Stimulated activated CD4-positive, alpha-beta T cell treated with anti-CD3 and anti-CD28 coated beads, TNF-alpha, amount 100 ng/mL, for 24 hours (primary cell): ENCODE results near the gene ZNRF3.
A peak's percentile ranks its signal among the peaks of the same experiment; 100 is the strongest.

Experiments
- DNase-seq, 3 experiments: peaks; one replicate each; pipeline ENCODE4 v3.0.0-alpha.2; 2020; ENCODE audit warnings: low read depth in 3 of 3

ZNRF3 gene

DNA sequence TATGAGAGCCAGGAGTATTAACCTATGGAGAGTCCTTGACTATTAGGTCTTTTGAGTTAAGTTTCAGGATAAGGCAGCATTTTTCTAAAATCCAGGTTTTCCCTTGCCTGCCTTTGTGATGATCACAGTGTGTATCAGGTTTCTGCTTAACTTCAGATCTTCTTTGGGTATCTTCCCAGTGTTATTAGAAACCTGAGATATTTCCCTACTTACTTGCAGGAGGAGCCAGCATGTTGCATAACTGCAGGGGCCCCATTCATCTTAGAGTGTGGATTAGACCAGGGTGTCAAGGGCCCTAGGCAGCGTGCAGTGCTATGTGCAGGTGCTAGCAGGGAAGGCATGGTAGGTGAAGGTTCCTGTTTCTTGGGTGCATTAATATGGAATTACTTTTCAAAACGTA is 69.5 kb downstream of the ZNRF3 start:
- no peak for DNase-seq

DNA sequence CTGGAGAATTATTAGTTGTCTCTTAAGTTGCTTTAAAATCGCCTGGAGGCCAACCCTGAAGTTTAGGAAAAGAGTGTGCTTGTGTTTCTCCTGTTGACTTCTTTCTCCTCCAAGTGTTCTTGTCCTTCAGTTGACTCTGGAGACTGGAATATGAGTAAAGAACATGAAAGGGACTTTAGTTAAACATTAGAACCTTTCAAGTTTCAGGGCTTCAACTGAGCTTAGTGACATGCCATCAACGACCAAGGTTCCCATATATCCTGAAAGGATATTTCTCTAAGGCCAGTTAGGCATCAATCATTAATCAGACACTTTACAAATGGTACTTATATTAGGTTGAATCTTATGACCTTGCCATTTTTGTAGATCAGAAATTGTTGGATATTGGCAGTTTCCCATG is 70.0 kb downstream of the ZNRF3 start:
- no peak for DNase-seq

DNA sequence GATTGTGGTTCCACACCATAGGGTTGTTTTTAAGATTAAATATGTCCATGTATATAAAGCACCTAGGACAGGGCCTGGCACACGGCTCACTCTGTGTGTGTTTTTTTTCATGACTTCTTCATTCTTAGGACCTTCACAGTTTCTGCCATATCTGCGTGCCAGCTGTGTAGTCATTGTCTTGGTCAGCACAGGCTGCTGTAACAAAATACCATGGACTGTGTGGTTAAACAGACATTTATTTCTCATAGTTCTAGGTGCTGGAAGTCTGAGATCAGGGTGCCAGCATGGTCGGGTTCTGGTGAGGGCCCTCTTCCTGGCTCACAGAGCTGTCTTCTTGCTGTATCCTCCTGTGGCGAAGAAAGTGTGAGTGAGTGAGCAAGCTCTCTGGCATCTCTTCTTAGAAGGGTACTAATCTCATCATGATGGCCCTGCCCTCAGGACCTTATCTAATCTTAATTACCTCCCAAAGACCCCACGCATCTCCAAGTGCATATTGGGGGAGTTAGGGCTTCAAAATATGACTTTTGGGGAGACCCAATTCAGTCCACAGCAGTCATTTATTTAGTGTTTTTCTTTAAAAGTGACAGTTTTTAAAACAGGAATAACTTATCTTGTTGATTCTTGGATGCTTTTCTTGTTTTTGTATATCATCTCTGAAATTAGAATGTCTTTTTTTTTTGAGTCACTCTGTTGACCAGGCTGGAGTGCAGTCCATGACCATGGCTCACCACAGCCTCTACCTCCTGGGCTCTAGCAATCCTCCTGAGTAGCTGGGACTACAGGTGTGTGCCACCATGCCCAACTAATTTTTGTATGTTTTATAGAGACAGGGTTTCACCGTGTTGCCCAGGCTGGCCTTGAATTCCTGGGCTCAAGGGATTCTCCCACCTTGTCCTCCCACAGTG is 70.9 kb downstream of the ZNRF3 start:
- DNase-seq = no peak

DNA sequence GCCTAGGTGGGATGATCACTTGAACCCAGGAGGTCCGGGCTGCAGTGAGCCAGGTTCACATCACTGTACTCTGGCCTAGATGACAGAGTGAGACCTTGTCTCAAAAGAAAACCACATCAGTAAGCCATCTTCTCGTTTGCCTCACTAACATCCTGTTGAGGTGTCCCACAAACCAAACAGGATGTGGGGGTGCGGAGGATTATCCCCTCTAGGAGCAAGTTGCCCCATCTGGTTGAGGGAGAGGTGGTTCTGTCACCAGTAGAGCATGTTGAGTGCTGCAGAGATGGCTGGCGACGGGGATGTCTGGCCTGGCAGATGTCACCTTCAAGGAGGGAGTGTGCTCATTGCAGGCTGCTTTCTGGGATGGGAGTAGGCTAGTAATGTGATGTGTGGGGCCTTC is 72.4 kb downstream of the ZNRF3 start:
- peak; percentile 43 to 80 (median 55) for DNase-seq

DNA sequence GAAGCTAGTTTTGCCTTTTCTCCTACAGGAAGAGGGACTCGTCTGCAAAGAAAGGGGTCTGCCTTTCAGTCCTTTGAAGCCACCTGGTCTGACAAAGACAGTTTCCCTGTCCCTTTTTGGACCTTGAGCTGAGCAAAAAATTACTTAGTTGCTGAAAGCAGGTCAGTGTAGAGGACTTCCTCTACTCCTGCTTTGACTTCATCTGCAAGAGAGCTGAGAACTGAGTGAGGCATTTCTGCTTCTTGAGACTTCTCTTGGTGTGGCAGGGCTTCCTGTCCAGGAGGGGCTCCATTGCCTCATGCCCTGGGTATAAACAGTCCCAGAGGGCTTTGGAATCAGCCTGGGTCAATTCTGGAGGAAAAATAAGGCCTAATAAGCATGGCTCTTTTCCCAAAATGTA is 73.1 kb downstream of the ZNRF3 start:
- no peak for DNase-seq

DNA sequence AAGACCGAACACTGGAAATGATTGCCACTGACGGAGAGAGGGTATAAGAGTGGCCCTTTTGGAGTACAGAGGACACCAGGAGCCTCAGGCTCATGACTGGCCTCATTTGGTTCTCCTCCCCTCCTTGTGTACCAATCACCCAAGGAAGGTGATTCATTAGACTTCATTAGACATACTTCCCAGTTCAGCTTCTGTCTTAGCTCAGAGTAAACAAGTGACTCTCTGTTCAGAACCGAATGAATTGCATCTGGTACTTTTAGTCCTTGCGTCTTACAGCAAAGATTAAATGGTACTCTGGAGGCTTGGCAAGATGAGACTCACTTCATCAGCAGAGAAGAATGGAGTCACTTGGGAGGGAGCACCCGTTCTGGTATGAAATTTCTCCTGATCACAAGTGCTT is 75.2 kb downstream of the ZNRF3 start:
- no peak for DNase-seq

DNA sequence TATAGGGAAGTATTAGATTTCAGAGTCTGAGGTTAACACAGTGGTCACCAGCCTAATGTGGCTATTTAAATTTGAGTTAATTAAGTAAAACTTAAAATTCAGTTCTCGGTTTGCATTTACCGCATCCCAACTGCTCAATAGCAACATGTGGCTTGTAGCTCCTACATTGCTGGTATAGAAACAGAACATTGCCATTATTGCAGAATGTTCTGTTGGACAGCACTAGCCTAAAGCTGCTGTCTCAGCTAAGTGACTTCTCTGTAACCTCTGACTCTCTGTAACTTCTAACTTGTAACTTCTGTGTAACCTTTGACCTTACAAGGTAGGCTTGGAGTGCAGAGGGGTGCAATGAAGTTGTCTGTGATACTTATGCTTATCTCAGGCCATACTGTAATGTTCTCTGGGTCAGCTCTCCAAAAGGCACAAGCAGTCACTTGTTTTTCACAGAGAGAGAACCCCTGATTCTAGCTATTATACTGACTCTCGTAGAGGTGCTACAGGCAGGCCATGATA is 78.7 kb downstream of the ZNRF3 start:
- no peak for DNase-seq

DNA sequence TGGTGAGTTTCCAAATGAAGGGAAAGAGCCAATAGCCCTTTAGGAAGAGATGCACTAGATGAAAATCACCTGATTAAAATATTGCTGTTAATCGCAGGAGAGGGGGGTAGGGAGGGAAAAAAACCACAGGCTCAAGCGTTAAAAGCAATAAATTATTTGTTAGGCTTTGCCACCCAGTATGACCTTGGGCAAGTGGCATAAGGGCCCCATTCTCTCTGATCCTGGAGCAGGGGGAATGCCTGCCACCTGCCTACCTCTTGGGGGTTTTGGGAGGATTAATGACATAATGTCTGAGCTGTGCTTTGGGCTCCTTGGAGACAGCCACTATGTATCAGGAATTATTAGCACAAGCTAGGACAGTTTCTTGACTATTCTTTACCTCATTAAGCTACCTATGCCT is 80.0 kb downstream of the ZNRF3 start:
- no peak for DNase-seq

DNA sequence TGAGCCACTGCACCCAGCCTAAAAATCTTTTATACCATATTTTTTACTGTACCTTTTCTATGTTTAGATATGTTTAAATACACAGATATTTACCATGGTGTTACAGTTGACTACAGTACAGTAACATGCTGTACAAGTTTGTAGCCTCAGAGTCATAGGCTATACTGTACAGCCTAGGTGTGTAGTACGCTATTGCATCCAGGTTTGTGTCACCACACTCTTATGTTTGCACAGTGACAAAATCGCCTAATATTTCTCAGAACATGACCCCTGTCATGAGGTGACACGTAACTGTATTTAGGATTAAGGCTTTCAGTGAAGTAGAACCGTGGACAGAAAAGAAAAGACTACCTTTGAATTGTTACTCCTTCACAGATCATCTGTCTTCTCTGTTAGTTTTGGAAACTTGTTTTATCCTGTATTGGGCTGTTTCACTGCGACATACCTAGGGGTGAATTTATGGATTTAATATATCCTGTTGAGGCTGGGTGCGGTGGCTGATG is 83.8 kb downstream of the ZNRF3 start:
- no peak for DNase-seq

DNA sequence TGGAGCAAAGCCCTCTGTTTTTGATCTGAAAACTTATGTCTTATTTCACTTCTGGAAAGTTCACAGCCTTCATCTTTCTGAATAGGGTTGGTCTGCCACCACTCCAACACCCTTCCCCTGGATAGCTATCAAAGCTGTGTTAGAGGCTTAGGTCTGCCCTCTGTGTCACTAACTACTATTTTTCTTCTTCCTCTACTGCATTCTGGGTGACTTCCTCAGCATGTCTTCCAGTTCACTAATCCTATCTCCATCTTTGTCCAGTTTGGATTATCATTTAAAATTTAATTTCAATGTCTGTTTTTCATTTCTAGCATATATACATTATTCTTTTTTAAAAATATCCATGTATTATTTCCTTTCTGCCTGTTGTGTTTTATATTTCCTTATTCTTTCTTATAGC is 84.6 kb downstream of the ZNRF3 start:
- no peak for DNase-seq

DNA sequence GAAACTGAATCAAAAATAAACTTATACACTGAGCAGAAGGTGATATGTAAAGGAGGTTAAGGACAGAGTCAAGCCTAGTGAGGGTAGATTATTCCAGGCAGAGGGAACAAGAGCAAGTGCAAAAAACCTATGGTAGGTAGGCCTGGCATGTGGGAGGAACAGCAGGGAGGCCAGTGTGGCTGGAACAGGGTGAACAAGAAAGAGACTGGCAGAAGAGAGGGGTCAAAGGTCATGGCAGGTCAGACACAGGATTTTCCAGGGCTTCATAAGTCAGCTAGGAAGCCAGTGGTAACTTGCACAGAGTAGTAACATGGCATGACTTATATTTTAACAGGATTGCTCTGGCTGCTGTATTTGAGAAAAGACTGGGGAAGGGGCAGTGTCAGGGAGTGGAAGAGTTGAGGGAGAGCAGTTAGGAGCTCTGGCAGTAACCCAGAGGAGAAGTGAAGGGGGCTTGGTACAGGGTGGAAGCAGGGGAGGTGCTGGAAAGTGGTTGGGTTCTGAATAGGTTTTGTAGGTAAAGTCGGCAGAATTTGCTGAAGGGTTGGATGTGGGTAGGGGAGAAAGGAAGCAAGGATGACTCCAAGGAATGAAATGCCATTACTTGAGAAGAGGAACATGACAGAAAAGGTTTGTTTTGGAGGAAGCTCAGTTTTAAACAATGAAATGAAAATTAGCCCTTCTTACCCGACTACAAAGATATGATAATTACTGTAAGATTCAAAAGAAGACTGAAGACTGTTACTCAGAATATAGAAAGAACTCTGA is 86.2 kb downstream of the ZNRF3 start:
- DNase-seq = no peak

DNA sequence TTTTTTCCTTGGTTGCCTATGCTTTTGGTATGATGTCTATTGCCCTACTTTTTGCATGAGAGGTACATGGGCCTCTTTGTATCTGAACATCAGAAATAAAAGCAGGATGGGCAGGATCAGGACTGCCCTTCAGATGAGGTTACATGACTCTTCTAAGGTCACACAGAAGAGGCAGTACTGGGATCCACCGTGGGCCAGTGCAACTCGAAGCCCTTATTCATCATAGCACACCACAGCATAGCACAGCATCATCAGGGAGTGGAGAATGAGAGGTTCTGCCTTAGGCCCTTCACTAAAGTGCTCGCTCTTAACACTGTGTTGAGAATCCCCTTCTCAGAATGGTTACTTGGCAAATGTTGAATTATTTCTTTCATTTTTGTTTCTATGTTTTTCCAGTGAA is 90.0 kb downstream of the ZNRF3 start:
- no peak for DNase-seq

DNA sequence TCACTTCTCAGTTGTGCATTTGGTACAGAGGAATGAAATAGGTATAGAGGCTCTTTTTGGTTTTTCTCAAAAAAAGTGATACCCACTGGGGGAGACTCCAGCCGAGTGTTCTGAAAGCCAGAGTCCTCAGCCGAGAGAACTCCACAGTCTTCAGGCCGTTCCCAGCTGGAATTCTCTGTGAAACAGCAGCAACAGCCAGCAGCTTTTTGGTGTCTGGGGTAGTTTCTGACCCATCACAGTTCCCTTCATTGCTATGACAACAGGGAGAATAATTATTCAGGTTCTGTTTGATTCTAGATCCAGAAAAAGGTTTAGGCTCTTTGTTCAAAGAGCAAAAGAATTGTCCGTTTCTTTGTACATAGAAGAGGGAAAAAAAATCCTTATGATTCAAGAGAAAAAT is 93.7 kb downstream of the ZNRF3 start:
- no peak for DNase-seq

DNA sequence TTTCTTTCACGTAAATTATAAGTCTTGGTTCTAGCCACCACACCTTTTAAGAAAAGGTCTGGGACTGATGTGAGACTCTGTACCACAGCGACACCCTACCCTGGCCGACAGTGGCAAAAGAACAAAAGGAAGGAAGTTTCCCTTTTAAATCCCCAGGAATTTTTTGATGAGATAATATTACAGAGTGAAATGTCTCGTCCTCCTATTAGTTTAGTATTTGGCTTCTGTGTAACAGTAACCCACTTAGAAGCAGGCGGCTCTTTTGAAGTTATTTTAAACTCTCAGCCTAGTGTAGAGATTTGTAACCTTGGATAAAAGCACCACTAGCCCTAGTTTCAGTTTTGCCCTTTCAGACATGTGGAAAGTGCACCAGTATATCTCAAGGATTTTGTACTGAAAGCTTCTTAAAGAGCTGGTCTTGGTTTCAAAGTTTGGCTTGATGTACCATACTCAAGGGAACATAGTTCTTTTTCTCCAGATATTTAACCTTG is 94.2 kb downstream of the ZNRF3 start:
- no peak for DNase-seq

DNA sequence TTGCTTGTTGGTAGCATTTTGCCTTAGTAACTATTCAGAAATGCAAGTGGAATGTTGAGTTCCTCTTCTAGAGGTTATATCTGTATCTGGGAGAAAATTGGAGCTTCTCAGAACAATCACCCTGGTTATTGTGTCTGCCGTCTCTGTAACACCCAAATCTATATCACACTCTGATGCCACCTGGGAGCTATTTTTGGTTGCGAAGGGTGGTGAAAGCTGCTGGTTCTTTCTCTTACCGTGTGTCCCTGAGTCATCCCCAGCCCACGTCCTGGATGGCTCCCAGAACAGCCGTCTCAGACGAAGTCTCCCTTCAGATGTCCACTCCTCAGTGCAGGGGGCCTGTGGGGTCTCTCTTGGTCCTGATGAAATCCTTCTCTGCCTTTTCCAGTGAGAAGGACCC is 94.8 kb downstream of the ZNRF3 start:
- no peak for DNase-seq

DNA sequence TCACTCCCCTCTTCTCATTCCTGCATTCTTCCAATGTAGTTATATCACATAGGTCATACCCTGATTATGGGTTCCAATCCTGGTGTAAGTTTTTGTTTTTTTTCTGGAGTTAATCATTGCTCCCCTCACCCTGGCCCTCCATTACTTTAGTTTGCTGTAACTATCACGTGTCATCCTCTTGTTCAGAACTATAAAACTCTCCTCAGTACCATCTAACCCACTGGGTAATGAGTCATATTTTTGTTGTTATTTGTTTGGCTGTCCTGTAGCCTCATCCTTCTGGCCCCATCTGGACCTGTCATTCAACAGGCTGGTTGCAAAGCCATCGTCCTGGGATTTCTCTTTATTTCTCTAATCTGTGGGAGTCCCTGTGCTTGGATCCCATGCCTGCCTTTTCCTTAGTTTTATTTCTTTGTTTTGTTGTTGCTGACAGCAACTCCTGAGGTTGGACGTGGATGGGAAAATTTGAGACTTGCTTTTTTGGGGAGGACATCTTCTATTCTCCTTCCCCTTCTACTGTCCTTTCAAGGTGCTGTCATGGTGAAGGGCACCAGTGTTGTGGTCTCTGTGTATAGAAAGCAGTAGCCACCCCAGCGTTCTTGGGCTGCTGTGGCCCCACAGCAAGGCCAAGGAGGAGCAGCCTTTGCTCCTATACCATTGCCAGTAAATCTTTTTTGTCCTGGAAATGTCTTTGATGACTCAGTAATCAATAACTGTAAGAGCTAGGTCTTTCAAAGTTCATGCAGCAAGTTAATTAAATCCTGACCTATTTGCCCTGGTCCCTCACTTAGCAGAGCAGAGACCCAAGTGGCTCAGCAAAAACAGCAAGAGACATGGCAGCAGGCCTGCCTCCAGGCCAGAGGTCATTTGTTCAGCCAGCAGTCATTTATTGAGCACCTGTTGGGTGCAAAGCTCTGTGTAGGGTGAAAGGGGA is 95.8 kb downstream of the ZNRF3 start:
- no peak for DNase-seq

DNA sequence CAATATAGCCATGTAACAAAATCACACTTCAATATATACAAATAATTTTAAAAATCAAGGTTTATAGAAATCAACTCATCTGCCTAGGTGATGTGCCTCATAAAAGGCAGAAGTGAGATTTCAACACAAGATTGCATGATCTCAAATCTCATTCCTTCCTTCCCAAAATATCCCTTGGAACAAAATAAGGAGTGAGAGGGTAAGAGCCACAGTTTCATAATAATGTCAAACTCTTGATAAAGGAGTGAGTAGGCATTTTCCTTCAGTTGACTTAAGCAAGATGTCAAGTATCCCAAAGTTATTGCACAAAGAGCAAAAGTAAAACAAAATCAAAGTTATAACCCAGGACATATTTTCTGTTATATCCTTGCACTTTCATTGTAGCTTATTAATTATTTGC is 97.0 kb downstream of the ZNRF3 start:
- no peak for DNase-seq

DNA sequence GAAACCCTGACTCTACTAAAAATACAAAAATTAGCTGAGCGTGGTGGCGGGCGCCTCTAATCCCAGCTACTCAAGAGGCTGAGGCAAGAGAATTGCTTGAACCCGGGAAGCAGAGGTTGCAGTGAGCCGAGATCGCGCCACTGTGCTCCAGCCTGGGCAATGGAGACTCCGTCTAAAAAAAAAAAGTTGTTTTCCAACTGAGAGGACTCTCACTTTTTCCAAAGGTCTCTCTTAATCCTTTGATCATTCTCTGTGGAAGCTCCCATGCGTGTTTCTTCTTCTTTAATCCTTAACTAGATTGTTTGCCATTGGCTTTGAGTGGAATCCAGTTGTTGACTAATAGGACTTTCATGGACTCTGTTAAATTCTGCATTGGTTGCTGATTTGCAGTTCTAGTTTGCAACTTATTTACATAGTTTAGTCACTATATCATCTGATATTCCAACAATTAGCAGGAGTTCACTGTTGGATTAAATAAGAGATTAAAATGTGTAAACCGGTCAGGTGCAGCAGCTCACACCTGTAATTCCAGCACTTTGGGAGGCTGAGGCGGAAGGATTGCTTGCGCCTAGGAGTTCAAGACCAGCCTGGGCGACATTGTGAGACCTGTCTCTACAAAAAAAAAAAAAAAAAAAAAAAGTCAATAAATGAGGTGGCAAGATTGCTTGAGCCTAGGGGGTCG is 98.6 kb downstream of the ZNRF3 start:
- no peak for DNase-seq

DNA sequence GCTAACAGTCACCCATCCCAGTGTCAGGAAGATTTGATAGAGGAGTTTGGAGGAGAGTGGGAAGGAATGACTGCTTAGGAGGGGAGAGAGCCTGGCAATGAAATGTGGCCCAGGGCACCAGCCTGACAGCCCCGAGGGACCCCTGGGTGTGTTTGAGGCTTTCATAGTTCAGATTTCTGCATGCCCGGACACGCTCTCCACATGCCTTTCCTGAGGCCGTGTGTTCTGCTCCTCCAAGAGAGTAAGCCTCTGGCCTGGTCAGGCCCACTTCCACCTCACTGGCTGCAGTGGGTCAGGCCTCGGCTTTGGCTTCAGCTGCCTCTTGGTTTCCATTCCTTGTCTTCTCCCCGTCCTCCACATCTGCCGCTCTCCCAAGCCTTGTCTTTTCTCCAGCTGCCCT is 99.8 kb downstream of the ZNRF3 start:
- DNase-seq = no peak

DNA sequence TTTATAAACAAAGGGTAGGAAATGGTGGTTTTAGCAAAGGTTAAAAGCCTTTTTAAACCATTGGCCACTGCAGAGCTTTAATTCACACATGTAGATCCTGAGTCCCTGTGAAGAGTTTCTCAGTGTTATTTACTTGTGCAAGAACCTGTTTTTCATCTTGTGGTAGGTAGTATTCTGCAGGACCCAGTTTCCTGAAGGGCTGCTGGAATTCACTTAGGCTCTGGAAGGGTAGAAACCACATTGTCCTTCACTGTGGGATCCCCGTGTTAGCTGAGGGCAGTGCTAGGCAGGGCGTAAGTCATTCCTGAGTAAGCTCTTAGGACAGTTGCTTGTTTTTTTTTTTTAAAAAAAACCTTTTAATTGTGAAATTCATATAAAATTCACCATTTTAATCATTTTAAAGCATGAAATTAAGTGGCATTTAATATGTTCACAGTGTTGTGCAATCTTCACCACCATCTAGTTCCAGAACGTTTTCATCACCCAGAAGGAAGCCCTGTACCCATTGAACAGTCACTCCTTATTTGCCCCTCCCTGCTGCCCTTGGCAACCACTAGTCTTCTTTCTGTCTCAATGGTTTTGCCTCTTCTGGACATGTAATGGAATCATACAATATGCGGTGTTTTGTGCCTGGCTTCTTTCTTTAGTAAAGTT is 100.5 kb downstream of the ZNRF3 start:
- no peak for DNase-seq
